ENCODE results near the gene SLC16A13.
"Not testable (repeated sequence)": the region's sequence is repeated elsewhere in the genome, so short reads cannot be mapped to it uniquely, and the experiment has no call there.

Gene SLC16A13

DNA sequence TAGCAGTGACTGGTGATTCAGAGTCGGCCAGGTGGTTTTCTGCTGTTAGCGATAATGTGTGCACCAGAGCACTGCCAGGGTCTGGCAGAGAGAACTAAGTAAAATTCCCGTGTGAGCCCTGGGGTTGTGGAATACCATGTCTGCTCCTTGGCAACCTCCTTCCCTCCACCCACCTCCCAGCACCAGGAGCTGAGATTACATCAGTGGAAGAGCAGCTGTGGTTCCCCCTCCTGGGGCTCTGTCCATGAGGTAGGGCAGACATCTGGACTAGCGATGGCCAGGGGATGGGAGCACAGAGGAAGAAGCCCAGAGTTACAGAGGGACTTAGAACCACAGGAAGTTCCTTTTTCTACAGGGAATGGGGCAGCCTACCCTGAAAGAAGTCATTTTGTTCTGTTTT lies 28.4 kb downstream of the SLC16A13 start:
- peak; percentile 57 for DNase-seq (ENCODE audit: low read depth)

DNA sequence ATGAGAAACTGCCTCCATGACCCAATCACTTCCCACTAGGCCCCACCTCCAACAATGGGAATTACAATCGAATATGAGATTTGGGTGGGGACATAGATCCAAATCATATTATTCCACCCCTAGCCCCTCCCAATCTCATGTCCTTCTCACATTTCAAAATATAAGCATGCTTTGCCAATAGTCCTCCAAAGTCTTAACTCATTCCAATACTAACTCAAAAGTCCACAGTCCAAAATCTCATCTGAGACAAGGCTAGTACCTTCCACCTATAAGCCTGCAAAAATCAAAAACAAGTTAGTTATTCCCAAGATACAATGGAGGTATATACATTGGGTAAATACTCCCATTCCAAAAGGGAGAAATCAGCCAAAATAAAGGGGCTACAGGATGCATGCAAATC lies 31.4 kb downstream of the SLC16A13 start:
- no peak for DNase-seq (ENCODE audit: low read depth)

DNA sequence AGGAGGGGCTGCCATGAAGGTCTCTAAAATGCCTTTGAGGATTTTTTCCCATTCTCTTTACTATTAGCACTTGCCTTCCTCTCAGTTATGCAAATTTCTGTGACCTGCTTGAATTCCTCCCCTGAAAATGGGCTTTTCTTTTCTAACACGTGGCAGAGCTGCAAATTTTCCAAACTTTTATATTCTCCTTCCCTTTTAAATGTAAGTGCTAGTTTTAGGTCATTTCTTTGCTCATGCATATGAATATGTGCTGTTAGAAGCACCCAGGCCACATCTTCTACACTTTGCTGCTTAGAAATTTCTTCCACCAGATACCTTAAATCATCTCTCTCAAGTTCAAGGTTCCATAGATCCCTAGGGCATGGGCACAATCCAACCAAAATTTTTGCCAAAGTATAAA lies 32.5 kb downstream of the SLC16A13 start:
- DNase-seq (ENCODE audit: low read depth) = no peak

GRCh38 chr17:7070712-7071111 lies 34.9 kb downstream of the SLC16A13 start:
- DNase-seq (ENCODE audit: low read depth) = no peak

DNA sequence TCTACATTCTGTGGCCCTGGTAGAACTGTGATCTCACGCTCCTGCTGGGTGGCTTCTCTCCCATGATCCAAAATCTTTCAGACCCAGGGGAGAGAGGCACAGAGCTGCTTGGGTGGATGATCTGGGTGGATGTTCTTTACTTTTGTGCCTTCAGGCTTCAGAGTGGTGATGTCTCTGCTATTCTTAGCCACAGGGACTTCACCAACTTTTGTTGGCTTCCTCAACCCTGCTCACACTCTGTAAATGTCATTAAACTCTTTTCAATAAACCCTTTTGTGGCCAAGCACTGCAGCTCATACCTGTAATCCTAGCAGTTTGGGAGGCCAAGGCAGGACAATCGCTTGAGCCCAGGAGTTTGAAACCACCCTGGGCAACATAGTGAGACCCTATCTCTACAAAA lies 36.6 kb downstream of the SLC16A13 start:
- DNase-seq (ENCODE audit: low read depth) = no peak

GRCh38 chr17:7074931-7075330 lies 39.1 kb downstream of the SLC16A13 start:
- no peak for DNase-seq (ENCODE audit: low read depth)

- no peak for DNase-seq (ENCODE audit: low read depth)
Observed at GRCh38 chr17:7077911-7078546, 42.2 kb downstream of the SLC16A13 start.

GRCh38 chr17:7078711-7079110 lies 42.9 kb downstream of the SLC16A13 start:
- DNase-seq (ENCODE audit: low read depth) = no peak

DNA sequence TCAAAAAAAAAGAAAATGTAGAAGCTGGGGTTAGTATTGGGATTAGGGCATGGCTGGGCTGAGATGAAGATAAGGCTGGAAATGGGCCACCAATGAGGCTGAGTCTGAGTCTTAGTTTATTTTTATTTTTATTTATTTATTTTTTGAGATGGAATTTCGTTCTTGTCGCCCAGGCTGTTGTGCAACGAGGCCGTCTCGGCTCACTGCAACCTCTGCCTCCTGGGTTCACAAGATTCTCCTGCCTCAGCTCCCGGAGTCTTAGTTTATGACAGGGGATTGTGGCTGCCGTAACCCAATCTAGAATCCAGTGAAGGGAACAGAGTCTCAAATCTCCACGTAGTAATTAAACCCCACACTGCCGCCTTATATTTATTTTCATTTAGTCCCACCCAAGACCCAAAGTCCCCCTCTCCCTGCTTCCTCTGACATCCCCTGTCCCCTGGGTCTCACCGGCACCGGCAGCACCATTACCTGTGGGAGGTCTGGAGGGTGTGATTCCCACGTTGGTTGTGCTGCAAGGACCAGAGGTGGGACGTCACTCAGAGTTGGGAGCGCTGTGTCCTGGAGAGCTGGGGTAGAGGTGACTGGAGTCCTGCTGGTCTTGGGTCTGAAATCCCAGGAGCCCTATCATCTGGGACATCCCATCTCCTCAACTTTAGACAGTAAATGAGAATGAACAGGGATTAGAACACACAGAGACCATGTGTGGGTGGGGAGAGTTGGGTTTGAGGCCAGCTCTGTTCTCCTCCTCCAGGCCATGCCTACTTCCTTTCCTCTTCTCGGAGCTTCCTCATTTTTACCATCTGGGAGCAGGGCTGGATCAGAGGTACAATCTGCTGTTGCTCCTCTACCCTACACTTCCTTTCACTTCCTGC lies 44.0 kb downstream of the SLC16A13 start, which contains the start of gene CLEC10A:
Gene CLEC10A (minus strand): TSS at position 671 of the 875 bp plus-strand sequence. CDS start 1,439 bp downstream, outside the sequence.
- DNase-seq (ENCODE audit: low read depth) = no peak

- no peak for DNase-seq (ENCODE audit: low read depth)
Observed at GRCh38 chr17:7080456-7081041, 44.7 kb downstream of the SLC16A13 start.

- DNase-seq (ENCODE audit: low read depth) = no peak
Observed at GRCh38 chr17:7081341-7082062, 45.7 kb downstream of the SLC16A13 start.

DNA sequence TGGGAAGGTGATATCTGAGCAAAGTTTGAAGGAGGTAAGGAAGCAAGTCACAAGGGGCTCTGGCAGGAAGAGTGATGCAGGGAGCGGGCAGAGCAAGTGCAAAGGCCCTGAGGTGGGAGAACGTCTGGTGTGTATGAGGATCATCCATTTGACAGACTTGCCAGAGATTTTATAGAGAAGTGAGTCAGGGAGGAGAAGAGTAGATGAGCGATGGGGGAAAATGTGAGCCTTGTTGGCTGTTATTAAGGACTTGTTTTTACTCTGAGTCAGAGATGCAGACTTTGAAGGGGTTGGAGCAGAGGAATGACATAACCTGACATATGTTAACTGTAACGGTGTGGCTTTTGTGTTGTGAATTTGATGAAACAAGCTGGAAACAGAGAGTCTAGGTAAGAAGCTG lies 47.8 kb downstream of the SLC16A13 start:
- DNase-seq (ENCODE audit: low read depth) = peak; percentile 22

DNA sequence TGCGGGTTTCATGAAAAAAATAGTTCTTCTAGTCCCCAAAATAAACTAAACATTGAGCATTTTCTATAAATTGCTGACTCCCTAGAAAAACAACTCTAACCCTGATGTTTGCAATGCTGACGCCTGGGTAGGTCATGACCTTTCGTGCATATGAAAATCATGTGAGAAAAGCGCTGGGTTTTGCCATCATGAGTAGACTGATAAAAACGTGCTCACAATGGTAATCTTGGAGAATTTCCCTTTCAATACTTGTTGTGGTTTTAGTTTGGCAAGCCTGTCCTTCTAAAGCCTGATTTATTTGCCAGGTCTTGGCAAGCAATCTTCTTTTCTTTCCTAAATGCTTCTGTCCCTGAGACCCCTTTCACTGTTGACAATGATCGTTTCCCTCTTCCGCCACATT lies 48.3 kb downstream of the SLC16A13 start:
- DNase-seq (ENCODE audit: low read depth) = peak; percentile 8

GRCh38 chr17:7088442-7088841 lies 52.6 kb downstream of the SLC16A13 start:
- DNase-seq (ENCODE audit: low read depth) = not testable (repeated sequence)

DNA sequence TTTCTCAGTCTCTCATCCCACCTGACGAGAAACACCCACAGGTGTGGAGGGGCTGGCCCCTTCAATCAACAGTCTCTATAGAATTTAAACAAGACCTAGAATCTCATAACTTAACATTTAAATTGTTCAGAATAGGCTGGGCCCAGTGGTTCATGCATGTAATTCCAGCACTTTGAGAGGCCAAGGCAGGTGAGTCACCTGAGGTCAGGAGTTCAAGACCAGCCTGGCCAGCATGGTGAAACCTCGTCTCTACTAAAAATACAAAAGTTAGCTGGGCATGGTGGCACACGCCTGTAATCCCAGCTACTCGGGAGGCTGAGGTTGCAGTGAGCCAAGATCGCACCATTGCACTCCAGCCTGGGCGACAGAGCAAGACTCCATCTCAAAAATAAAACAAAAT lies 53.8 kb downstream of the SLC16A13 start:
- not testable (repeated sequence) for DNase-seq (ENCODE audit: low read depth)
